ENCODE results near the gene LYZL4. TPM values are rescaled to one million over a fixed set of nuclear protein-coding genes. Genes with fewer than 3 reads are reported as not detected.

LYZL4 gene
- total RNA-seq, 1 donor from 2014 or later: not detected

DNA sequence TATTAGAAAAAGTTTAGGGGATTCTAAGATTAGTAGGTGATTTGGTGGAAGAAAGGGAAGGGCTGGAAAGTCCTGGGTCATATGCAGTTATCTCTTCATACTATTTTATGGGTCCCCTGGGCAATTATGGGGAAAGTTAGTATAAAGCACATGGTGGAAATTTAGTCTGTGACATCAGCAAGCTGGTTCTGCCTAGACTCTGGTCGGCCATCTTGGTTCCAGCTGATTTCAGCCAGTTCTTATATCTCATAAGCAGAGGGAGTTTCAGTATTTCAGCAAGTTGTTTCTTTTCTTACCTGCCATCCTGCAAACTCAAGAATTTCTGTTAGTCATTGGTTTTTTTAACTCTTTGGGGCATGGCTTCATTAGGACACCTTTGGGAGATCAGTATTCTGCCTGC, 1.0 kb upstream of the LYZL4 start:
- H3K27me3 Mint-ChIP-seq (ENCODE audit: low read depth): peaks cover 37% of the 10 kb centered on the region
- H3K4me3 Mint-ChIP-seq: no peak overlapping the region
- H3K36me3 Mint-ChIP-seq: no peaks in the 10 kb centered on the region
- H3K4me1 Mint-ChIP-seq: peaks cover 2% of the 10 kb centered on the region
- DNase-seq (ENCODE audit: low spot score in 2 of 2, unreplicated experiment in 2 of 2): no peak
- no peak overlapping the region for H3K27ac Mint-ChIP-seq
- H3K9me3 Mint-ChIP-seq: no peaks in the 10 kb centered on the region
- TF ChIP-seq, protein P1, sequence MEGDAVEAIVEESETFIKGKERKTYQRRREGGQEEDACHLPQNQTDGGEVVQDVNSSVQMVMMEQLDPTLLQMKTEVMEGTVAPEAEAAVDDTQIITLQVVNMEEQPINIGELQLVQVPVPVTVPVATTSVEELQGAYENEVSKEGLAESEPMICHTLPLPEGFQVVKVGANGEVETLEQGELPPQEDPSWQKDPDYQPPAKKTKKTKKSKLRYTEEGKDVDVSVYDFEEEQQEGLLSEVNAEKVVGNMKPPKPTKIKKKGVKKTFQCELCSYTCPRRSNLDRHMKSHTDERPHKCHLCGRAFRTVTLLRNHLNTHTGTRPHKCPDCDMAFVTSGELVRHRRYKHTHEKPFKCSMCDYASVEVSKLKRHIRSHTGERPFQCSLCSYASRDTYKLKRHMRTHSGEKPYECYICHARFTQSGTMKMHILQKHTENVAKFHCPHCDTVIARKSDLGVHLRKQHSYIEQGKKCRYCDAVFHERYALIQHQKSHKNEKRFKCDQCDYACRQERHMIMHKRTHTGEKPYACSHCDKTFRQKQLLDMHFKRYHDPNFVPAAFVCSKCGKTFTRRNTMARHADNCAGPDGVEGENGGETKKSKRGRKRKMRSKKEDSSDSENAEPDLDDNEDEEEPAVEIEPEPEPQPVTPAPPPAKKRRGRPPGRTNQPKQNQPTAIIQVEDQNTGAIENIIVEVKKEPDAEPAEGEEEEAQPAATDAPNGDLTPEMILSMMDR (IDR thresholded peaks at IDR 0.05; ENCODE audit: unreplicated experiment): no peak

DNA sequence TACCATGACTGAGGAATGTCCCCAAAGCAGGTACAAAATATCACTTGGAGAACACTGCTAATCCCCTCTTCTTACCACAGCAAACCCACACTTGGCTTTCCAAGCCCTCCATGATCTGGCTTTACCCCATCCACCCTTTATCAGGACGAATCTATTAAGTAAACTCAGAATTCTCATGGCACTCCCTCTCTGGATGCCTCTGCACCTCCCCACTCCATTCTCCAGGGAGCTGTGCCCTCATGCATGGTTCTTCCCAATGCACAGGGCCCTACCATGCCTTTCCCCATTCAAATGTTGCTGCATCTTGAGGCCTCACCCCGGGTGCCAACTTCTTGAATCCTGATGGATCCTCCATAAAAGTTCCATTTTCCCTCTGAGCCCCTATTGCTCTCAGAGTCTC, 2.3 kb downstream of the LYZL4 start:
- Mint-ChIP-seq H3K27ac (no peak overlapping the region), H3K36me3 (no peaks in the 10 kb centered on the region), H3K4me1 (peaks cover 2% of the 10 kb centered on the region), H3K9me3 (no peaks in the 10 kb centered on the region), H3K27me3 (ENCODE audit: low read depth) (peaks cover 11% of the 10 kb centered on the region), H3K4me3 (no peak overlapping the region)
- DNase-seq (ENCODE audit: low spot score in 2 of 2, unreplicated experiment in 2 of 2): no peak
- TF ChIP-seq, protein P1 (IDR thresholded peaks at IDR 0.05; ENCODE audit: unreplicated experiment): no peak

DNA sequence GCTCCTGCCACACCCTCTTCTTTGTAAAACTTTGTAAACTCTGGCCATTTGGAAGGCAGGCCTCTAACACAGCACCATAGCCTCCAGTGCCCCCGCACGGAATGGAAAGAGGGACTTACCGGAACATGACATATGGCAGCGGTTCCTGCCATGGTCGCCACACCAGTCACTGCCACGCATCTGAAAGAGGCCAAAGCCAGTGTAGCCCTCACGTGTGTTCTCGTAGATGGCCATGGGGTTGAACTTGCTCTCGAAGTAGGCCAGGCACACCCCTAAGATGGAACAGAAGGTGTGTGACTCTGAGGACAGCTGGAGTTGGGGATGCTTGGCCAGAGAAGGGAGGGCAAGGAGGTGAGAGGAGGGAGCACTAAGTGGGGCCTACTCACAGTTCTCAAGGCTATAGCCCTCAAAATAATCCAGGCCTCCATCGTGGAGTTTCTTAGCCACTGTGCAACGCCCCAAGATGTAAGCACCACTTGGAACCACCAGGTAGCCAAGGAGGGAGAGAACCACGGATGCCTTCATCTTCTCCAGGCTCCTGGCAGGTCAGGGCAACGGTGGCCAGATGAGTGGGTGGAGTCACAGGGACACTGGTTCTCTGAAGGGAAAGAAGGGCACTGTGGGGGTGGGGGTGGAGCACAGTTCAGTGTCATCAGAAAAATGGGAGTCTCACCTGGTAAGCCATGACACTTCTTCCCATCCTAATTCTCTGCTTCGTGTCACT, 3.5 kb downstream of the LYZL4 start:
- H3K4me1 Mint-ChIP-seq: peaks cover 2% of the 10 kb centered on the region
- H3K4me3 Mint-ChIP-seq: no peak overlapping the region
- peaks cover under 1% of the 10 kb centered on the region for H3K9me3 Mint-ChIP-seq
- no peak overlapping the region for H3K27ac Mint-ChIP-seq
- H3K36me3 Mint-ChIP-seq: no peaks in the 10 kb centered on the region
- no peak for DNase-seq (ENCODE audit: low spot score in 2 of 2, unreplicated experiment in 2 of 2)
- TF ChIP-seq, protein P1 (IDR thresholded peaks at IDR 0.05; ENCODE audit: unreplicated experiment): no peak
- H3K27me3 Mint-ChIP-seq (ENCODE audit: low read depth): peaks cover 11% of the 10 kb centered on the region

DNA sequence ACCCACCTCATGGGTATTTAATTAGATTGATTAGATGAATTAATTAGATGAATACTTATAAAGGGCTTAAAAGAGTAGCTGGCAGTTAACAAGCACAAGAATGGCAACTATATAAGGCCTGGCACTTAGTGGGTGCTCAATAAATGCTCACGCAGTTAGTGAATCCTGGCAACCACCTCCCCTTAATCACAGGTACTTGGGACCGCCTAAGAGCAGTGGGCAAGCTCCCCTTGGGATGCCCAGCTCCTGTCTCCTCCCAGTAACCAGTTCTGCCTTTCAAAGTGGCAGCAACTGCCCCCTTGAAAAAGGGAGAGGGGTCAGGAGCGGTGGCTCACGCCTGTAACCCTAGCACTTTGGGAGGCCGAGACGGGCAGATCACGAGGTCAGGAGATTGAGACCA, 4.6 kb downstream of the LYZL4 start:
- TF ChIP-seq, protein P1 (IDR thresholded peaks at IDR 0.05; ENCODE audit: unreplicated experiment): no peak
- H3K27ac Mint-ChIP-seq: no peak overlapping the region
- H3K9me3 Mint-ChIP-seq: peaks cover 5% of the 10 kb centered on the region
- H3K36me3 Mint-ChIP-seq: no peaks in the 10 kb centered on the region
- H3K27me3 Mint-ChIP-seq (ENCODE audit: low read depth): peaks cover 11% of the 10 kb centered on the region
- no peak for DNase-seq (ENCODE audit: low spot score in 2 of 2, unreplicated experiment in 2 of 2)
- H3K4me1 Mint-ChIP-seq: peaks cover 2% of the 10 kb centered on the region
- H3K4me3 Mint-ChIP-seq: no peak overlapping the region

DNA sequence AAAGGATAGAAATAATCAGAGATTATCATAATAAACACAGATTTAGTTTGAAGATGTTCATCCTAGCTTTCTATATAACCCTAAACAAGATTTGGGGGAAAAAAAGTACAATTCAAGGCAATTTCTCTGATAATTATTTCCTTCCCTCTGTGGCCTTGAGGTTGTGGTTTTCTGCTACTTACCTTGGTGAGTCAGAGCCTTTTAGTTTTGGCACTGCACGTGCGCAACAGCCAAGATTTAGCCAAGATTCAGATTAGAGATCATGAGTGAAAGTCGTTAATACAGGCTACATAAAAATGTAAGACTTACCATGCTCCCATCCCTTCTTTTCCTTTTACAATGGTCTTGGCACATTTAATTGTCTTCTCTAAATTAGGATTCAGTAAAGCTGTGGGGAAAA, 6.7 kb downstream of the LYZL4 start:
- H3K4me1 Mint-ChIP-seq: peaks cover 2% of the 10 kb centered on the region
- no peak overlapping the region for H3K27ac Mint-ChIP-seq
- DNase-seq (ENCODE audit: low spot score in 2 of 2, unreplicated experiment in 2 of 2): no peak
- peaks cover 5% of the 10 kb centered on the region for H3K9me3 Mint-ChIP-seq
- TF ChIP-seq, protein P1 (IDR thresholded peaks at IDR 0.05; ENCODE audit: unreplicated experiment): no peak
- no peaks in the 10 kb centered on the region for H3K27me3 Mint-ChIP-seq (ENCODE audit: low read depth)
- no peak overlapping the region for H3K4me3 Mint-ChIP-seq
- H3K36me3 Mint-ChIP-seq: no peaks in the 10 kb centered on the region
